Small intestine (tissue), 7 donors: ENCODE data around the gene TENM4. TPM values are rescaled to one million over a fixed set of nuclear protein-coding genes. Genes with fewer than 3 reads are reported as not detected.
A peak's percentile ranks its signal among the peaks of the same experiment; 100 is the strongest.

Experiments used
- DNase-seq, 2 donors: peaks; one replicate each; pipeline versions ENCODE4 v3.0.0 to v3.0.0-alpha.2; 2013
- FAIRE-seq: peaks from 2 replicates; lab custom pipeline; 2012; peaks lifted over from hg19 to GRCh38; lab: Jason Lieb, UNC
- H3K27ac ChIP-seq, 3 donors: one replicate each; pipeline ENCODE4 v1.5.1; 2013; ENCODE audit warnings: low read length in 2 of 3, mild to moderate bottlenecking in 2 of 3, control low read depth in 1 of 3, inconsistent platforms in 1 of 3, low read depth in 1 of 3, moderate library complexity in 1 of 3
- H3K27me3 ChIP-seq, 3 donors: one replicate each; pipeline ENCODE4 v1.6.1; 2013; ENCODE audit warnings: low read length in 3 of 3, inconsistent platforms in 1 of 3; ENCODE audit not compliant: control insufficient read depth in 3 of 3, insufficient read depth in 3 of 3
- H3K36me3 ChIP-seq, 3 donors: one replicate each; pipeline ENCODE4 v1.6.1; 2013; ENCODE audit warnings: low read length in 3 of 3, inconsistent platforms in 1 of 3, low read depth in 1 of 3, mild to moderate bottlenecking in 1 of 3, moderate library complexity in 1 of 3; ENCODE audit not compliant: control insufficient read depth in 3 of 3, insufficient read depth in 2 of 3
- H3K4me1 ChIP-seq, 3 donors: one replicate each; pipeline ENCODE4 v1.6.1; 2013; ENCODE audit warnings: low read length in 2 of 3, inconsistent platforms in 1 of 3, low read depth in 1 of 3, mild to moderate bottlenecking in 1 of 3, moderate library complexity in 1 of 3; ENCODE audit not compliant: control insufficient read depth in 3 of 3, insufficient read depth in 2 of 3
- H3K4me3 ChIP-seq, 3 donors: one replicate each; pipeline ENCODE4 v1.5.1; 2013; ENCODE audit warnings: low read length in 3 of 3, control low read depth in 1 of 3, inconsistent platforms in 1 of 3, low read depth in 1 of 3, mild to moderate bottlenecking in 1 of 3, moderate library complexity in 1 of 3
- H3K9me3 ChIP-seq, 2 donors: one replicate each; pipeline ENCODE4 v1.6.1; 2013; ENCODE audit warnings: low read depth in 1 of 2, low read length in 1 of 2; ENCODE audit not compliant: control insufficient read depth in 2 of 2, insufficient read depth in 1 of 2
- WGBS, 3 donors: extraction: QIAGEN DNeasy Blood & Tissue Kit; methylation state at CpG; one replicate each; pipeline ENCODE4 v1.1.7; 2013; 5-methylcytosine and 5-hydroxymethylcytosine counted together
- polyA plus RNA-seq, 4 donors: library from polyadenylated mRNA; stranded (reverse) in 3 of 4; unstranded in 1 of 4; fragments of 200-250 nt in 3 of 4; fragments of 120-200 nt in 1 of 4; gene quantifications; one replicate each; pipeline versions ENCODE4 v1.2.1 to v1.2.3, GENCODE V29; 2013
- donor health status: healthy with polysubstance abuse.
- donor health status: control.
- donor health status: control.
- donor health status: Bipolar disorder and iron deficiency.
- donor health status: healthy.

TENM4 gene
- polyA plus RNA-seq, 4 donors = under 0.01 to 0.96 (median 0.31) TPM; not detected in 1

DNA sequence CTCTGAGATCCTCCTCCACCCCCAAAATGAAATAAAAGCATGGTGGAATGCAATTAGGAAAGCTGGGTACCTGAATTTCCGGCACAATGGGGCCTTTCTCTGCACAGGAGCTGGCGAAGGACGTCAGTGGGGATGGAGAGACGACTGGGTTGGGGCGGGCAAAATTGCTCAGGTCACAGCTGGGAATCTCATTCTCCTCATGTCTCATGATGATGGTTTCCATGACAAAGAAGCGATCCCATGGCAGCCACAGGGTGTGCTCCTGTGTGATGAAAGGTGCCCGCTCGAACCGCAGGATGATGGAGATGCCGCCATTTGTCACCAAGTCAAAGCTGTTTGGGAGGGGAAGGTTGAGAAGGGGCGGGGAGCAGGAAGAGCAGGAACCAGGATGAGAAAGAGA is 708.6 kb downstream of the TENM4 start:
- FAIRE-seq = no peak

GRCh38 chr11:78731027-78731426 is 709.8 kb downstream of the TENM4 start:
- Histone ChIP-seq H3K27me3 (no peaks in the 10 kb centered on the region), H3K36me3 (no peaks in the 10 kb centered on the region), H3K4me1 (no peaks in the 10 kb centered on the region), H3K27ac (no peak overlapping the region), H3K4me3 (no peak overlapping the region), H3K9me3 (no peaks in the 10 kb centered on the region)
- FAIRE-seq (no peak), DNase-seq (peak; percentile 20 to 56)
- WGBS, 3 donors = 69 to 82% (median 71%) methylated on average over 5 of the region's 5 CpGs

More for the DNA sequence above, 708.6 kb downstream of the TENM4 start:
- Histone ChIP-seq H3K36me3 (no peaks in the 10 kb centered on the region), H3K9me3 (no peaks in the 10 kb centered on the region), H3K27ac (no peak overlapping the region), H3K27me3 (no peaks in the 10 kb centered on the region), H3K4me3 (no peak overlapping the region), H3K4me1 (no peaks in the 10 kb centered on the region)
- 87 to 91% (median 91%) methylated on average over 11 of the region's 11 CpGs for WGBS, 3 donors
- no peak for DNase-seq

DNA sequence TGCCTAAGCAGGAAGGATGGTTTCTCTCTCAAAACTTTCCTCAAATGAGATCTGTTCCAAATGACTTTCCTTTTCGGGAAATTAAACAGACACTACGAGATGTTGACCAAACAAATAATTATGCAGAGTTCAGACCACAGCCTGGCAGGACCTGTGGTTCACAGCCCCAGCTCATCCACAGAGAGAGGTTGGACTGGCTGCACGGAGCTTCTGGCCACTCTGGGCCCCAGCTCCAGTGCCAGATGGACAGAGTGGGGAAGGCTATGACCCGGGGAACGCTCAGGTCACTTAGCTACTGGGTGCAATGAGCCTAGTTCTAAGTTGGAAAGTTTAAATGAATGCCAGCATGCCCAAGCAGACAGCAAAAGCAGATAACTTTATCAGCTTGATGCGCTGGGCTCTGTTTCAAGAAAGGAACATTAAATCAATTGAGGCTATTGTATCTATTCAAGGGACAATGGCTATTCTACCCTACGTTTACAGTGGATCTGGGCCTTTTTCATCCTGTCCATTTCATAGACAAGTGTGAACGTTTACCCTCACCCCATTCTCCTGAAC is 710.5 kb downstream of the TENM4 start:
- Histone ChIP-seq H3K27ac (no peak overlapping the region), H3K9me3 (no peaks in the 10 kb centered on the region), H3K36me3 (no peaks in the 10 kb centered on the region), H3K27me3 (no peaks in the 10 kb centered on the region), H3K4me1 (no peaks in the 10 kb centered on the region), H3K4me3 (no peak overlapping the region)
- no peak for DNase-seq
- FAIRE-seq = no peak
- WGBS, 3 donors = 54 to 66% (median 55%) methylated on average over 8 of the region's 8 CpGs

- Histone ChIP-seq H3K27me3 (no peaks in the 10 kb centered on the region), H3K27ac (no peak overlapping the region), H3K4me1 (no peaks in the 10 kb centered on the region), H3K4me3 (no peak overlapping the region), H3K36me3 (no peaks in the 10 kb centered on the region), H3K9me3 (no peaks in the 10 kb centered on the region)
- no peak for FAIRE-seq
- DNase-seq = no peak
- 51 to 75% (median 58%) methylated on average over 5 of the region's 5 CpGs for WGBS, 3 donors
Observed at GRCh38 chr11:78727816-78728215, 713.0 kb downstream of the TENM4 start.

DNA sequence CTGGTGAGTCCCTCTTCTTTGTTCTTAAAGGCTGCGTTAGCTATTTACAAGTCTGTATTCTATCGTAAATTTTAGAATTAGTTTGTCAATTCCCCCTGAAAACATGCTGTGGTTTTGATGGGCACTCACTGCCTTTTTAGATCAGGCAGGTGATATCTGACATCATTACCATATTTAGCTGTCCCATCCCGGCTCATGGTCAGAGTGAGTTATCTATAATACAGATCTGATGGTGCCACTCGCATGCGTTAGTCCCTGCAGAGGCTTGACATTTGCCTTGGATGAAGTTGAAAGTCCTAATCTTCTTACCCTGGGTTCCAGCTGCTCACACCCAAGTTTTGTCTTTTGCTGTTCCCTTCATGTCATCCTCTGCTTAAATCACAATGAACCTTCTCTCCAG is 715.6 kb downstream of the TENM4 start:
- H3K36me3 ChIP-seq = no peaks in the 10 kb centered on the region
- no peaks in the 10 kb centered on the region for H3K9me3 ChIP-seq
- H3K27me3 ChIP-seq = no peaks in the 10 kb centered on the region
- no peaks in the 10 kb centered on the region for H3K4me1 ChIP-seq
- WGBS, 3 donors = 75 to 92% (median 86%) methylated on average over 5 of the region's 5 CpGs
- H3K4me3 ChIP-seq = no peak overlapping the region
- DNase-seq (no peak), FAIRE-seq (no peak)
- H3K27ac ChIP-seq = no peak overlapping the region

GRCh38 chr11:78722786-78723185 is 718.0 kb downstream of the TENM4 start:
- H3K27ac ChIP-seq = no peak overlapping the region
- FAIRE-seq (no peak), DNase-seq (no peak)
- WGBS, 3 donors = 94 to 95% (median 94%) methylated on average over 5 of the region's 5 CpGs
- H3K4me1 ChIP-seq = no peaks in the 10 kb centered on the region
- H3K9me3 ChIP-seq = no peaks in the 10 kb centered on the region
- H3K27me3 ChIP-seq = peaks cover 0 to 2% (median 0%) of the 10 kb centered on the region in 3 donors
- no peaks in the 10 kb centered on the region for H3K36me3 ChIP-seq
- H3K4me3 ChIP-seq = no peak overlapping the region

GRCh38 chr11:78720281-78720989 is 720.4 kb downstream of the TENM4 start:
- Histone ChIP-seq H3K9me3 (no peaks in the 10 kb centered on the region), H3K36me3 (no peaks in the 10 kb centered on the region), H3K4me3 (no peak overlapping the region), H3K4me1 (no peaks in the 10 kb centered on the region), H3K27me3 (peaks cover 0 to 2% (median 0%) of the 10 kb centered on the region in 3 donors), H3K27ac (no peak overlapping the region)
- DNase-seq = no peak
- no peak for FAIRE-seq

DNA sequence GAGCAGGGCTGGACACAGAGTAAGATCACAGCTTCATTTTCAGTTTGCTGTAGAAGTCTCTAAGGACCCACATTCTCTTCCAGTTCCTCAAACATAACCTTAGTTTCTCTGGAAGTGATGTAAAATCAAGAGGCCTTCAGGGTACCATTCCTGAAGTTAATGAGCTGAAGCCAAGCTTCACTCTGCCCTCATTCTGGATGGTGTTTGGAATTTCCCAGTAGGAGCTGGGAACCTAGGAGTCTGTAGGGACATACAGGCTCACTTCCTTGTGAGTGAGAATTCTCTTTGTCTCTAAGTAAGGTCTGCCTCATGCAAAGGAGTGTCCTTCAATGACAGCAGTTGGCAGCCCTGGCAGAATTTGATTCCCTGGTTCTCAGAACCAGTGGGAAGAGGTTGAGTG is 723.8 kb downstream of the TENM4 start:
- peaks cover 0 to 2% (median 0%) of the 10 kb centered on the region in 3 donors for H3K27me3 ChIP-seq
- H3K36me3 ChIP-seq = no peaks in the 10 kb centered on the region
- H3K4me1 ChIP-seq = no peaks in the 10 kb centered on the region
- H3K9me3 ChIP-seq = no peaks in the 10 kb centered on the region
- no peak overlapping the region for H3K4me3 ChIP-seq
- no peak overlapping the region for H3K27ac ChIP-seq
- FAIRE-seq (no peak), DNase-seq (no peak)
